Measurements from ENCODE around the gene SNRPD3.
"Not testable (repeated sequence)": the region's sequence is repeated elsewhere in the genome, so short reads cannot be mapped to it uniquely, and the experiment has no call there.

The SNRPD3 gene

GRCh38 chr22:24602105-24602749, 46.4 kb downstream of the SNRPD3 start:
- H3K27me3 ChIP-seq (ENCODE audit: control insufficient read depth in 3 of 3, insufficient read depth in 3 of 3, low read depth in 1 of 3, low read length in 3 of 3); H3K79me1 ChIP-seq (ENCODE audit: low read depth, low read length); H4K8ac ChIP-seq (ENCODE audit: low read depth, low read length); H3K27ac ChIP-seq (replicated peaks; ENCODE audit: low read length); H2BK5ac ChIP-seq (ENCODE audit: low read length); H3K4ac ChIP-seq (ENCODE audit: low read length); H3K23ac ChIP-seq (ENCODE audit: low read depth, low read length, poor library complexity); H3K14ac ChIP-seq (ENCODE audit: low read length); H4K91ac ChIP-seq (ENCODE audit: low read depth, low read length, poor library complexity); H2AFZ ChIP-seq (ENCODE audit: low read length); DNase-seq (ENCODE audit: low spot score); H2BK120ac ChIP-seq (ENCODE audit: low read depth, low read length); H3K9me3 ChIP-seq (replicated peaks in 1 of 2; ENCODE audit: control insufficient read depth in 2 of 2, insufficient read depth in 1 of 2, low read depth in 1 of 2, low read length in 2 of 2); H3K4me2 ChIP-seq (ENCODE audit: insufficient read depth, low read length, poor library complexity, severe bottlenecking); H3K36me3 ChIP-seq (replicated peaks in 1 of 2; ENCODE audit: control insufficient read depth in 2 of 2, insufficient read depth in 2 of 2, low read length in 2 of 2); H3K4me1 ChIP-seq (ENCODE audit: control insufficient read depth in 2 of 2, insufficient read depth in 1 of 2, low read depth in 1 of 2, low read length in 2 of 2); H3K4me3 ChIP-seq (ENCODE audit: low read length in 2 of 2); H2BK15ac ChIP-seq (ENCODE audit: low read length); H3K9ac ChIP-seq (ENCODE audit: low read depth, low read length, poor library complexity): not testable (repeated sequence)
- WGBS, 2 donors (ENCODE audit: extremely low coverage in 2 of 2, insufficient read length in 2 of 2, insufficient replicate concordance in 1 of 2) = no CpG with 5 or more reads among the region's 11 CpGs
- peak overlapping the region; percentile 80 for H3K18ac ChIP-seq (ENCODE audit: low read length)
- H2BK12ac ChIP-seq (ENCODE audit: low read length) = peak overlapping the region; percentile 30
- H2AK5ac ChIP-seq (ENCODE audit: low read depth, low read length) = peak overlapping the region; percentile 56

GRCh38 chr22:24602847-24603769, 47.3 kb downstream of the SNRPD3 start, which contains the start of gene GGT1:
Gene GGT1 (plus strand): TSS chr22:24603193. CDS start chr22:24611082, 7,889 bp downstream.
- H3K79me1 ChIP-seq (ENCODE audit: low read depth, low read length); H4K91ac ChIP-seq (ENCODE audit: low read depth, low read length, poor library complexity); H2BK5ac ChIP-seq (ENCODE audit: low read length); H3K9ac ChIP-seq (ENCODE audit: low read depth, low read length, poor library complexity); H3K14ac ChIP-seq (ENCODE audit: low read length); H2BK120ac ChIP-seq (ENCODE audit: low read depth, low read length); H3K9me3 ChIP-seq (replicated peaks in 1 of 2; ENCODE audit: control insufficient read depth in 2 of 2, insufficient read depth in 1 of 2, low read depth in 1 of 2, low read length in 2 of 2); DNase-seq (ENCODE audit: low spot score); H3K23ac ChIP-seq (ENCODE audit: low read depth, low read length, poor library complexity); H3K4ac ChIP-seq (ENCODE audit: low read length); H3K36me3 ChIP-seq (replicated peaks in 1 of 2; ENCODE audit: control insufficient read depth in 2 of 2, insufficient read depth in 2 of 2, low read length in 2 of 2); H3K4me1 ChIP-seq (ENCODE audit: control insufficient read depth in 2 of 2, insufficient read depth in 1 of 2, low read depth in 1 of 2, low read length in 2 of 2); H4K8ac ChIP-seq (ENCODE audit: low read depth, low read length); H3K27me3 ChIP-seq (ENCODE audit: control insufficient read depth in 3 of 3, insufficient read depth in 3 of 3, low read depth in 1 of 3, low read length in 3 of 3); H2BK15ac ChIP-seq (ENCODE audit: low read length): not testable (repeated sequence)
- H3K4me3 ChIP-seq (ENCODE audit: low read length in 2 of 2) = peak within 1 kb of the TSS in 1 of 2 donors; percentile 3
- peak within 1 kb of the TSS; percentile 30 for H2BK12ac ChIP-seq (ENCODE audit: low read length)
- H3K18ac ChIP-seq (ENCODE audit: low read length) = peak within 1 kb of the TSS; percentile 80
- H3K4me2 ChIP-seq (ENCODE audit: insufficient read depth, low read length, poor library complexity, severe bottlenecking) = peak within 1 kb of the TSS; percentile 31
- H3K27ac ChIP-seq (replicated peaks; ENCODE audit: low read length) = peak within 1 kb of the TSS; percentile 67
- no CpG with 5 or more reads among the region's 22 CpGs for whole genome bisulfite sequencing, 2 donors (ENCODE audit: extremely low coverage in 2 of 2, insufficient read length in 2 of 2, insufficient replicate concordance in 1 of 2)
- H2AFZ ChIP-seq (ENCODE audit: low read length) = peak within 1 kb of the TSS; percentile 70
- H2AK5ac ChIP-seq (ENCODE audit: low read depth, low read length) = peak within 1 kb of the TSS; percentile 56

- not testable (repeated sequence) for H4K8ac ChIP-seq (ENCODE audit: low read depth, low read length); H3K36me3 ChIP-seq (replicated peaks in 1 of 2; ENCODE audit: control insufficient read depth in 2 of 2, insufficient read depth in 2 of 2, low read length in 2 of 2); DNase-seq (ENCODE audit: low spot score); H3K9ac ChIP-seq (ENCODE audit: low read depth, low read length, poor library complexity); H3K27me3 ChIP-seq (ENCODE audit: control insufficient read depth in 3 of 3, insufficient read depth in 3 of 3, low read depth in 1 of 3, low read length in 3 of 3); H3K23ac ChIP-seq (ENCODE audit: low read depth, low read length, poor library complexity); H3K9me3 ChIP-seq (replicated peaks in 1 of 2; ENCODE audit: control insufficient read depth in 2 of 2, insufficient read depth in 1 of 2, low read depth in 1 of 2, low read length in 2 of 2); H2AK5ac ChIP-seq (ENCODE audit: low read depth, low read length); H3K14ac ChIP-seq (ENCODE audit: low read length); H3K18ac ChIP-seq (ENCODE audit: low read length); H3K4me1 ChIP-seq (ENCODE audit: control insufficient read depth in 2 of 2, insufficient read depth in 1 of 2, low read depth in 1 of 2, low read length in 2 of 2); H2BK120ac ChIP-seq (ENCODE audit: low read depth, low read length); H2BK15ac ChIP-seq (ENCODE audit: low read length); H3K4me2 ChIP-seq (ENCODE audit: insufficient read depth, low read length, poor library complexity, severe bottlenecking); H2BK5ac ChIP-seq (ENCODE audit: low read length); H3K4ac ChIP-seq (ENCODE audit: low read length); H3K79me1 ChIP-seq (ENCODE audit: low read depth, low read length); H4K91ac ChIP-seq (ENCODE audit: low read depth, low read length, poor library complexity); H2BK12ac ChIP-seq (ENCODE audit: low read length)
- no CpG with 5 or more reads among the region's 18 CpGs for WGBS, 2 donors (ENCODE audit: extremely low coverage in 2 of 2, insufficient read length in 2 of 2, insufficient replicate concordance in 1 of 2)
- H2AFZ ChIP-seq (ENCODE audit: low read length) = peak overlapping the region; percentile 70
- peak overlapping the region; percentile 67 for H3K27ac ChIP-seq (replicated peaks; ENCODE audit: low read length)
- peak overlapping the region in 1 of 2 donors; percentile 3 for H3K4me3 ChIP-seq (ENCODE audit: low read length in 2 of 2)
Measured at GRCh38 chr22:24603770-24604629, 48.2 kb downstream of the SNRPD3 start.
